K562 (cell line): ENCODE results near the gene HMGA1. TPM values are rescaled to one million over a fixed set of nuclear protein-coding genes. Genes with fewer than 3 reads are reported as not detected.

ENCODE experiments used
- CBX1 ChIP-seq: sonication (generic); IDR thresholded peaks from 2 replicates; pipeline ENCODE4 v1.6.1; 2016; ENCODE audit warnings: antibody characterized with exemption, low read depth, mild to moderate bottlenecking
- CCAR2 ChIP-seq: fragments of 200-400 bp; formaldehyde crosslinking; IDR thresholded peaks from 2 replicates; pipeline ENCODE4 v1.6.1; 2017; ENCODE audit warnings: mild to moderate bottlenecking, low read depth, low read length
- E2F4 ChIP-seq: sonication (generic); formaldehyde crosslinking; IDR thresholded peaks from 2 replicates; pipeline ENCODE4 v1.8.0; 2022; ENCODE audit warnings: mild to moderate bottlenecking, low read depth, missing genetic modification reagents
- IRF9 ChIP-seq: fragments of 450-650 bp; IDR thresholded peaks from 2 replicates; pipeline ENCODE4 v1.6.1; 2016; ENCODE audit warnings: missing biosample characterization, missing genetic modification characterization
- KDM5B ChIP-seq: fragments of 200-600 bp; sonication (generic); IDR thresholded peaks from 2 replicates; pipeline ENCODE4 v1.6.1; 2012; ENCODE audit warnings: low read depth, mild to moderate bottlenecking, moderate library complexity, low read length, control low read depth, inconsistent platforms; ENCODE audit not compliant: insufficient replicate concordance
- NFRKB ChIP-seq: fragments of 450-650 bp; IDR thresholded peaks from 2 replicates; pipeline ENCODE4 v1.6.1; 2016; ENCODE audit warnings: low read depth
- PHF8 ChIP-seq: fragments of 200-600 bp; sonication (generic); IDR thresholded peaks from 2 replicates; pipeline ENCODE4 v1.6.1; 2012; ENCODE audit warnings: mixed run types, mild to moderate bottlenecking, inconsistent platforms, low read length, moderate library complexity, borderline replicate concordance
- POU5F1 ChIP-seq: fragments of 150-350 bp; IDR thresholded peaks from 2 replicates; pipeline ENCODE4 v1.6.1; 2014; ENCODE audit warnings: borderline replicate concordance, low read length, low read depth, mild to moderate bottlenecking; ENCODE audit not compliant: partially characterized antibody
- PPARD ChIP-seq: fragments of 250-450 bp; sonication (Bioruptor Pico); IDR thresholded peaks from 2 replicates; pipeline ENCODE4 v1.8.0; 2022; ENCODE audit warnings: inconsistent platforms, mild to moderate bottlenecking, moderate library complexity
- RAD21 ChIP-seq, 2 experiments: fragments of 250-450 bp in 1 of 2; fragments of 450-650 bp in 1 of 2; sonication (Bioruptor Pico) in 1 of 2; formaldehyde crosslinking in 1 of 2; IDR thresholded peaks in 1 of 2; conservative IDR thresholded peaks in 1 of 2; 2 replicates each; pipeline versions ENCODE4 v1.4.0 to v1.8.0; 2020 to 2022; ENCODE audit warnings: mild to moderate bottlenecking in 2 of 2, moderate library complexity in 1 of 2
- STAT5B ChIP-seq: fragments of 250-450 bp; sonication (Bioruptor Pico); IDR thresholded peaks from 2 replicates; pipeline ENCODE4 v1.8.0; 2021; ENCODE audit warnings: mild to moderate bottlenecking, inconsistent platforms
- SUPT5H ChIP-seq: fragments of 450-650 bp; IDR thresholded peaks from 2 replicates; pipeline ENCODE4 v1.6.1; 2016
- TCF7 ChIP-seq: sonication (generic); IDR thresholded peaks from 2 replicates; pipeline ENCODE4 v1.6.1; 2016; ENCODE audit warnings: antibody characterized with exemption, borderline replicate concordance
- THRA ChIP-seq: fragments of 450-650 bp; IDR thresholded peaks from 2 replicates; pipeline ENCODE4 v1.6.1; 2017; ENCODE audit warnings: mild to moderate bottlenecking, moderate library complexity
- ZFP30 ChIP-seq: fragments of 250-450 bp; sonication (Bioruptor Pico); IDR thresholded peaks from 2 replicates; pipeline ENCODE4 v1.8.0; 2022; ENCODE audit warnings: moderate library complexity, mild to moderate bottlenecking, inconsistent platforms, borderline replicate concordance
- ZNF384 ChIP-seq: IDR thresholded peaks from 2 replicates; pipeline ENCODE4 v1.6.1; 2012; ENCODE audit warnings: low read depth, low read length, improper control_type of control experiment
- ZNF583 ChIP-seq: fragments of 250-450 bp; sonication (Bioruptor Pico); IDR thresholded peaks from 2 replicates; pipeline ENCODE4 v1.4.0; 2020
- polyA plus RNA-seq, 8 experiments: library from polyadenylated mRNA; depleted of rRNA in 4 of 8; stranded (reverse) in 5 of 8; unstranded in 3 of 8; fragments of >200 nt; fragmentation: Nextera tagmentation in 2 of 8; fragmentation: Illumina TruSeq in 1 of 8; extraction: Ambion mirVana in 2 of 8; extraction: Trizol in 1 of 8; gene quantifications; 2 replicates each; pipeline versions ENCODE4 v1.2.1 to v1.2.3, GENCODE V29; 2011 to 2014; ENCODE audit warnings: inconsistent platforms in 1 of 8, missing spikeins in 1 of 8
- total RNA-seq, 7 experiments: library from RNA; depleted of rRNA in 6 of 7; stranded (reverse); fragments of >200 nt in 6 of 7; fragmentation: Illumina TruSeq in 2 of 7; extraction: Trizol in 2 of 7; gene quantifications; 2 replicates each; pipeline versions ENCODE4 v1.2.1 to v1.2.3, GENCODE V29; 2011 to 2021; ENCODE audit warnings: low replicate concordance in 1 of 7
- TF ChIP-seq, protein P1 (sequence below): IDR thresholded peaks from 2 replicates; pipeline ENCODE4 v1.6.1; 2016; ENCODE audit warnings: missing genetic modification characterization, missing compliant biosample characterization
- TF ChIP-seq, protein P2 (sequence below): fragments of 250-450 bp; sonication (Bioruptor Pico); IDR thresholded peaks from 2 replicates; pipeline ENCODE4 v1.9.0; 2021; ENCODE audit warnings: mild to moderate bottlenecking

Gene HMGA1
- total and polyA plus RNA-seq, 9 of the 15 experiments (the other 6 are each of a cell fraction or from before 2014, with no cell fraction given): 27.8 to 1,947 (median 594) TPM

DNA sequence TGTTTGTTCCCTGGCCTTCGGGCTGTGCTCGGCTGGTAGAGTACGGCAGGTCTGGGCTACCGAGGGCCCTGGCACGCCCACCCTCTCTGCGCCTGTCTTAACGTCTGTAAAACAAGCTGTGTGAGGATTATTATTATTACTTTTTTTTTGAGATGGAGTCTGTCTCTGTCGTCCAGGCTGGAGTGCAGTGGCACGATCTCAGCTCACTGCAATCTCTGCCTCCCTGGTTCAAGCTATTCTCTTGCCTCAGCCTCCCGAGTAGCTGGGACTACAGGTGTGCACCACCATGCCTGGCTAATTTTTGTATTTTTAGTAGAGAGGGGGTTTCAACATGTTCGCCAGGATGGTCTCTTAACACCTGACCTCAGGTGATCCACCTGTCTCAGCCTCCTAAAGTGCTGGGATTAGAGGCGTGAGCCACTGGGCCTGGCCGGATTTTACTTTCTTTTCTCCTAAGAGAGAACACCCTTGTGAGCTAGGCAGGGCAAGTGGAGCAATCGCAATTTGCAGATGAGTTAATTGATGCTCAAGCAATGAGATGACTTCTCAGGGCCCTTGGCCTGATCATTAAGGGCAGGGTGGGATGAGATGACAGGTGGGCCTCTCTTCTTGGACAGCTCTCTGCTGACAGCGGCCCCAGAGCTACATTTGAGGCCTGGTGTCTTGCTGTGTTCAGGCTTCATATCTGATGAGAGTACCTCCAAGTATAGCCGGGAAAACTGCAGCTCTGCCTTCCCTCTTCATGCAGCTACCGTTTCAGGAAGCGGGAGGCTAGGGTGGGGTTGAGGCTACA is 13.0 kb downstream of the HMGA1 start (continued):
- TF ChIP-seq PHF8: no peak
- TF ChIP-seq CBX1: no peak
- no peak for TF ChIP-seq SUPT5H
- TF ChIP-seq NFRKB: peak; percentile 65
- no peak for TF ChIP-seq IRF9 (tag)
- no peak for TF ChIP-seq STAT5B (CRISPR knock-in tag)
- TF ChIP-seq ZNF384: no peak
- TF ChIP-seq, protein P1, sequence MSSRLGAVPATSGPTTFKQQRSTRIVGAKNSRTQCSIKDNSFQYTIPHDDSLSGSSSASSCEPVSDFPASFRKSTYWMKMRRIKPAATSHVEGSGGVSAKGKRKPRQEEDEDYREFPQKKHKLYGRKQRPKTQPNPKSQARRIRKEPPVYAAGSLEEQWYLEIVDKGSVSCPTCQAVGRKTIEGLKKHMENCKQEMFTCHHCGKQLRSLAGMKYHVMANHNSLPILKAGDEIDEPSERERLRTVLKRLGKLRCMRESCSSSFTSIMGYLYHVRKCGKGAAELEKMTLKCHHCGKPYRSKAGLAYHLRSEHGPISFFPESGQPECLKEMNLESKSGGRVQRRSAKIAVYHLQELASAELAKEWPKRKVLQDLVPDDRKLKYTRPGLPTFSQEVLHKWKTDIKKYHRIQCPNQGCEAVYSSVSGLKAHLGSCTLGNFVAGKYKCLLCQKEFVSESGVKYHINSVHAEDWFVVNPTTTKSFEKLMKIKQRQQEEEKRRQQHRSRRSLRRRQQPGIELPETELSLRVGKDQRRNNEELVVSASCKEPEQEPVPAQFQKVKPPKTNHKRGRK: no peak
- no peak for TF ChIP-seq RAD21 (CRISPR knock-in tag; conservative IDR thresholded peaks at IDR 0.05 in 1 of 2, IDR thresholded peaks at IDR 0.05 in 1 of 2)
- TF ChIP-seq ZFP30 (CRISPR knock-in tag): no peak
- no peak for TF ChIP-seq POU5F1
- no peak for TF ChIP-seq TCF7
- TF ChIP-seq KDM5B: peak; percentile 47
- TF ChIP-seq PPARD (CRISPR knock-in tag): no peak
- TF ChIP-seq ZNF583 (CRISPR knock-in tag): 0 out of 2 replicates have a peak, but pooled peaks have one; percentile 3
- TF ChIP-seq, protein P2, sequence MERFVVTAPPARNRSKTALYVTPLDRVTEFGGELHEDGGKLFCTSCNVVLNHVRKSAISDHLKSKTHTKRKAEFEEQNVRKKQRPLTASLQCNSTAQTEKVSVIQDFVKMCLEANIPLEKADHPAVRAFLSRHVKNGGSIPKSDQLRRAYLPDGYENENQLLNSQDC (CRISPR knock-in tag): no peak
- no peak for TF ChIP-seq THRA
- TF ChIP-seq CCAR2: no peak
- no peak for TF ChIP-seq E2F4 (CRISPR knock-in tag)
